ENCODE results near the gene SH3TC1. TPM values are rescaled to one million over a fixed set of nuclear protein-coding genes. Genes with fewer than 3 reads are reported as not detected.

SH3TC1 gene
- total RNA-seq, 1 donor from 2014 or later = 1.2 TPM

GRCh38 chr4:8160233-8160560, 38.9 kb upstream of the SH3TC1 start:
- peaks cover 23% of the 10 kb centered on the region for H3K27me3 ChIP-seq (ENCODE audit: insufficient read depth, low read length)

GRCh38 chr4:8160572-8160971, 38.5 kb upstream of the SH3TC1 start:
- DNase-seq (ENCODE audit: low read depth) = no peak
- Mint-ChIP-seq H3K27me3 (ENCODE audit: low read depth, unreplicated experiment) (peaks cover 62% of the 10 kb centered on the region), H3K9me3 (ENCODE audit: unreplicated experiment) (peaks cover 4% of the 10 kb centered on the region), H3K27ac (ENCODE audit: unreplicated experiment) (peak overlapping the region; percentile 44), H3K36me3 (ENCODE audit: low read depth, unreplicated experiment) (no peaks in the 10 kb centered on the region), H3K4me1 (ENCODE audit: low read depth, unreplicated experiment) (no peaks in the 10 kb centered on the region), H3K4me3 (ENCODE audit: unreplicated experiment) (peak overlapping the region; percentile 41)
- Histone ChIP-seq H3K9me3 (ENCODE audit: insufficient read depth, low read depth, low read length) (no peaks in the 10 kb centered on the region), H3K4me3 (ENCODE audit: insufficient read depth, low read depth, low read length) (no peak overlapping the region), H3K9ac (ENCODE audit: low read length) (no peak overlapping the region), H3K79me2 (ENCODE audit: insufficient read depth, low read length) (no peaks in the 10 kb centered on the region), H3K36me3 (ENCODE audit: insufficient read depth, low read length) (no peaks in the 10 kb centered on the region), H3K27me3 (ENCODE audit: insufficient read depth, low read length) (peaks cover 25% of the 10 kb centered on the region), H3K27ac (ENCODE audit: low read depth, low read length) (no peak overlapping the region), H3K4me1 (ENCODE audit: insufficient read depth, low read length) (peaks cover 4% of the 10 kb centered on the region), H3K4me2 (ENCODE audit: low read length) (no peak overlapping the region), H2AFZ (ENCODE audit: low read depth, low read length) (no peak overlapping the region), H4K20me1 (ENCODE audit: insufficient read depth, low read length) (no peaks in the 10 kb centered on the region)
- TF ChIP-seq CTCF (IDR thresholded peaks at IDR 0.05; ENCODE audit: insufficient read depth, low read depth, low read length) = no peak
- TF ChIP-seq EZH2 (IDR thresholded peaks at IDR 0.05; ENCODE audit: insufficient read depth, low read length) = no peak
- no peak for FAIRE-seq

More at GRCh38 chr4:8160233-8160560, 38.9 kb upstream of the SH3TC1 start:
- Mint-ChIP-seq H3K27ac (ENCODE audit: unreplicated experiment) (no peak overlapping the region), H3K36me3 (ENCODE audit: low read depth, unreplicated experiment) (no peaks in the 10 kb centered on the region), H3K4me3 (ENCODE audit: unreplicated experiment) (no peak overlapping the region), H3K9me3 (ENCODE audit: unreplicated experiment) (peaks cover 4% of the 10 kb centered on the region), H3K4me1 (ENCODE audit: low read depth, unreplicated experiment) (no peaks in the 10 kb centered on the region), H3K27me3 (ENCODE audit: low read depth, unreplicated experiment) (peaks cover 62% of the 10 kb centered on the region)
- Histone ChIP-seq H3K4me2 (ENCODE audit: low read length) (no peak overlapping the region), H2AFZ (ENCODE audit: low read depth, low read length) (no peak overlapping the region), H3K4me3 (ENCODE audit: insufficient read depth, low read depth, low read length) (no peak overlapping the region), H3K79me2 (ENCODE audit: insufficient read depth, low read length) (no peaks in the 10 kb centered on the region), H4K20me1 (ENCODE audit: insufficient read depth, low read length) (no peaks in the 10 kb centered on the region), H3K9me3 (ENCODE audit: insufficient read depth, low read depth, low read length) (no peaks in the 10 kb centered on the region), H3K27ac (ENCODE audit: low read depth, low read length) (no peak overlapping the region), H3K9ac (ENCODE audit: low read length) (no peak overlapping the region), H3K36me3 (ENCODE audit: insufficient read depth, low read length) (no peaks in the 10 kb centered on the region), H3K4me1 (ENCODE audit: insufficient read depth, low read length) (peaks cover 4% of the 10 kb centered on the region)
- FAIRE-seq = no peak
- TF ChIP-seq CTCF (IDR thresholded peaks at IDR 0.05; ENCODE audit: insufficient read depth, low read depth, low read length) = no peak
- no peak for TF ChIP-seq EZH2 (IDR thresholded peaks at IDR 0.05; ENCODE audit: insufficient read depth, low read length)
- no peak for DNase-seq (ENCODE audit: low read depth)

- H3K9me3 Mint-ChIP-seq (ENCODE audit: unreplicated experiment) = peaks cover 5% of the 10 kb centered on the region
- H4K20me1 ChIP-seq (ENCODE audit: insufficient read depth, low read length) = no peaks in the 10 kb centered on the region
- no peak overlapping the region for H3K9ac ChIP-seq (ENCODE audit: low read length)
- H3K4me3 ChIP-seq (ENCODE audit: insufficient read depth, low read depth, low read length) = no peak overlapping the region
- no peak overlapping the region for H3K4me2 ChIP-seq (ENCODE audit: low read length)
- peaks cover 5% of the 10 kb centered on the region for H3K9me3 ChIP-seq (ENCODE audit: insufficient read depth, low read depth, low read length)
- TF ChIP-seq CTCF (IDR thresholded peaks at IDR 0.05; ENCODE audit: insufficient read depth, low read depth, low read length) = no peak
- no peak for TF ChIP-seq EZH2 (IDR thresholded peaks at IDR 0.05; ENCODE audit: insufficient read depth, low read length)
- no peak overlapping the region for H3K4me3 Mint-ChIP-seq (ENCODE audit: unreplicated experiment)
- H3K79me2 ChIP-seq (ENCODE audit: insufficient read depth, low read length) = no peaks in the 10 kb centered on the region
- no peaks in the 10 kb centered on the region for H3K36me3 Mint-ChIP-seq (ENCODE audit: low read depth, unreplicated experiment)
- H3K36me3 ChIP-seq (ENCODE audit: insufficient read depth, low read length) = no peaks in the 10 kb centered on the region
- no peak overlapping the region for H3K27ac ChIP-seq (ENCODE audit: low read depth, low read length)
- peaks cover 60% of the 10 kb centered on the region for H3K27me3 Mint-ChIP-seq (ENCODE audit: low read depth, unreplicated experiment)
- H3K27me3 ChIP-seq (ENCODE audit: insufficient read depth, low read length) = peaks cover 14% of the 10 kb centered on the region
- H3K4me1 ChIP-seq (ENCODE audit: insufficient read depth, low read length) = peaks cover 4% of the 10 kb centered on the region
- FAIRE-seq (no peak), DNase-seq (ENCODE audit: low read depth) (no peak)
- H2AFZ ChIP-seq (ENCODE audit: low read depth, low read length) = no peak overlapping the region
- H3K27ac Mint-ChIP-seq (ENCODE audit: unreplicated experiment) = no peak overlapping the region
- peaks cover 3% of the 10 kb centered on the region for H3K4me1 Mint-ChIP-seq (ENCODE audit: low read depth, unreplicated experiment)
Observed at GRCh38 chr4:8162625-8163024, 36.5 kb upstream of the SH3TC1 start.
